ENCODE results near the gene PHACTR3. TPM values are rescaled to one million over a fixed set of nuclear protein-coding genes. Genes with fewer than 3 reads are reported as not detected.

Gene PHACTR3
- total RNA-seq, 2 experiments from 2014 or later: not detected

GRCh38 chr20:59812286-59813125 is 208.2 kb downstream of the PHACTR3 start:
- no peak for TF ChIP-seq CTCF (IDR thresholded peaks at IDR 0.05)
- ChIA-PET POLR2A (no interaction called here), CTCF (no interaction called here)
- Mint-ChIP-seq H3K4me3 (no peak overlapping the region), H3K9me3 (no peaks in the 10 kb centered on the region), H3K4me1 (ENCODE audit: low read depth) (no peaks in the 10 kb centered on the region), H3K27ac (no peak overlapping the region), H3K27me3 (peaks cover 3% of the 10 kb centered on the region), H3K36me3 (ENCODE audit: low read depth) (no peaks in the 10 kb centered on the region)
- no peak for DNase-seq
- ATAC-seq: no peak
- intact Hi-C loops (cut with micrococcal nuclease): no loop called here

DNA sequence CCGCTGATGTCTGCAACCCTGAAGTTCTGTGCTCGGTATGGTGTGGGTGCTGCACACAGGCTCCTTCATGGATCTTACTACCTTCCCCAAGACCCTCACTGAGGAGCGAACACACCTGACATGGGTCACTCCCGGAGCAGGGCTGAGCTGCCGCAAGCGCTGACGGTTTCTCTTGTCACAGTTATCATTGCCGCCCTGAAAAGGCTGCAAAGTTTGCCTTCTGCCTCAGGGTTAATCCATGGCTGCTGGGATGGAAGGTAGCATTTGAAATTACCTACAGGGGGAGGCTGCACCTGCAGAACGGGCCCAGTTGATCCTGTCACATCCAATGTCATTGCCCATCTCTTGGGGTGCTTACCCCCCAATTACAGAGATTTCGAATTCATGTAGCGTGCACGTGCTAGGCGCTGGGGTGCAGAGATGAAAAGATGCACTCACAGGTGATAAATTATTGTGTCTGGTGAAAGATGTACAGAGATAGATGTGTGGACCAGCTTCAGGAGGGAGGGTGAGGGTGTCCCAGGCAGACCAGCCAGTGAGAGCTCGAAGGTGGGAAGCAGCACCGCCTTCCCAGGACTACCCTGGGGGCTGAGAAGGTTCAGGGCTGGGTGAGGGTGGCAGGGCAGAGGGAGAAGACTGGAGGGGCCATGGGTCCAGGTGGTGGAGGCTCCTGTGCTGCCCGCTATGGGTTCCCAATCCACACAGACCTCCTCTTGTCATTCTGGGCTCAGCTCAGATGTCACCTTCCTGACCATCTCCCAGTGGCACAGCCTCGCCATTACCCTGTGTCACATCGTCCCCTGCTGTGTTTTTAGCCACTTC is 209.0 kb downstream of the PHACTR3 start:
- Mint-ChIP-seq H3K27ac (no peak overlapping the region), H3K4me3 (no peak overlapping the region), H3K9me3 (no peaks in the 10 kb centered on the region), H3K36me3 (ENCODE audit: low read depth) (no peaks in the 10 kb centered on the region), H3K27me3 (peaks cover 3% of the 10 kb centered on the region), H3K4me1 (ENCODE audit: low read depth) (no peaks in the 10 kb centered on the region)
- ChIA-PET CTCF (no interaction called here), POLR2A (no interaction called here)
- DNase-seq: no peak
- ATAC-seq: no peak
- intact Hi-C loops (cut with micrococcal nuclease): no loop called here
- TF ChIP-seq CTCF (IDR thresholded peaks at IDR 0.05): no peak

DNA sequence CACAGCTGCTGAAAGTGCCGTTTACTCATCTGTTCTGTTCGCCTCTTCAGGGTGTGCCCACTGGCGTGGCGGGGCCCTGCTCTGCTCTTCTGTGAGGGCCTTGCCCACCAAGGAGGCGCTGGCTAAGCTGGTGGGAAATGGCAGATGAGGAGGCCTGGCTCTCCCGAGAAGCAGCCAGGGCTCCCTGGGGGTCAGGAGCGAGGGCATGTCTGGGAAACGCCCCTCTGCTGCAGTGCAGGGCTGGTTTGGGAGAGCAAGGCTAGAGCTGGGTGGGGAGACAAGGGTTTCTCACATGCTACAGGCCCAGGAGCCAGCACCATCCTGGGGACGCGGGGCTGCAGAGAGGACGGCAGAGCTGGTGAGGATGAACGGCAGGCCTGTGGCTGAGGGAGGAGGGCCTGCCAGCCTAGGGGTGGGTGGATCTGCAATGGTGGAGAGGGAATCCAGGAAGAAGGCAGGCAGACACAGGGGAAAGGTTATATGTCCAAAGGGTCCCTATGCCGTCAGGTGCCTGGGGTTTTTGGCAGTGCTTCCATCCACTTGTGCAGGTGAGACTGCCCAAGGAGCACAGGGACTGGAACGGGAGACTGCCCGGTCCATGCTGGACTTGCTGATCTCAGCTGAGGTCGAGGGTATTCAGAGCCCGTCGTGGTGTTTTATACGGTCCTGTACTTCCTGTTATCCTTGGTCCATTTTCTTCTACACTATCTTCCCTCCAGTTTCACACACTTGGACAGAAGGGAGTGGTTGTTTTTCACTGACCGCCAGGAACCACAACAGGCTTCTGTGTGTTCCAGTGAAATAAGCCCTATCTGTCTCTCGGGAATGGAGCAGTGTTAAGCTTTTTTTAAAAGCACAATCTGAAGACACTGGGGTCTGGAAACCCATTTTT is 209.9 kb downstream of the PHACTR3 start:
- intact Hi-C loops (cut with micrococcal nuclease): no loop called here
- Mint-ChIP-seq H3K36me3 (ENCODE audit: low read depth) (no peaks in the 10 kb centered on the region), H3K9me3 (no peaks in the 10 kb centered on the region), H3K4me3 (no peak overlapping the region), H3K27me3 (peaks cover 3% of the 10 kb centered on the region), H3K4me1 (ENCODE audit: low read depth) (no peaks in the 10 kb centered on the region), H3K27ac (no peak overlapping the region)
- POLR2A ChIA-PET: no interaction called here
- no peak for DNase-seq
- no peak for ATAC-seq
- CTCF ChIA-PET: no interaction called here
- TF ChIP-seq CTCF (IDR thresholded peaks at IDR 0.05): no peak

DNA sequence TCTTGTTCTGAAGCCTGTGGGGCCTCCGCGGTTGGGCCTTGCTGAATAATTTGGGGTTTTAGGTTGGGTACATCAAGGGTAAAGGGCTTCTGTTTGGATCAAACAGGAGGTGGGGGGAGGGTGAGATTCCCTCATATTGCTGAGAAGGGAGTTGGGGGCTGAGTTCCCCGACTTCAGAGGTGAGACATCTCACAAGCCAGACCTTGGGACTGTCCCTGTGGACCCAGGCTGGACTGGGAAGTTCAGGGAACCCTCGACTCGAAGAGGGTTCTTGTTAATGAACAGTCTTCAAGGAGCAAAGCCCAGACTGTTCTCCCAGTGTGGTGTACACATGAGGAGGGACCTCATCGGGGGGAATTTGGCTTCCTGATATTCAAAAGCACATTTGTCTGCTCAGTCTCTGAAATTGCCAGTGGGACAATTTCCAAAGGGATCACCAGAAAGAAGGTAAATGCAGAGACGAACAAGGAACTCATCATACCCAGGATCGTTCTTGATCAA is 210.6 kb downstream of the PHACTR3 start:
- no peaks in the 10 kb centered on the region for H3K9me3 Mint-ChIP-seq
- H3K4me3 Mint-ChIP-seq: no peak overlapping the region
- TF ChIP-seq CTCF (IDR thresholded peaks at IDR 0.05): no peak
- intact Hi-C loops (cut with micrococcal nuclease): no loop called here
- peaks cover 3% of the 10 kb centered on the region for H3K27me3 Mint-ChIP-seq
- ChIA-PET POLR2A (no interaction called here), CTCF (no interaction called here)
- DNase-seq (no peak), ATAC-seq (no peak)
- H3K4me1 Mint-ChIP-seq (ENCODE audit: low read depth): no peaks in the 10 kb centered on the region
- H3K27ac Mint-ChIP-seq: no peak overlapping the region
- H3K36me3 Mint-ChIP-seq (ENCODE audit: low read depth): no peaks in the 10 kb centered on the region

All from activated CD8-positive, alpha-beta T cell treated with anti-CD3 and anti-CD28 coated beads for 36 hours (primary cell).